GM21825 (cell line): ENCODE measurements around the gene PLEKHA1.
A peak's percentile ranks its signal among the peaks of the same experiment; 100 is the strongest.

ENCODE experiments used
- ATAC-seq: cut with Tn5 transposase; IDR thresholded peaks from one replicate; pipeline ENCODE4 v1.9.1; 2021; ENCODE audit warnings: mild to moderate bottlenecking, moderate library complexity; ENCODE audit not compliant: unreplicated experiment

Gene PLEKHA1

GRCh38 chr10:122346326-122346950 lies 28.1 kb upstream of the PLEKHA1 start:
- ATAC-seq: no peak

GRCh38 chr10:122347170-122347841 lies 27.2 kb upstream of the PLEKHA1 start:
- no peak for ATAC-seq

GRCh38 chr10:122348512-122348911 lies 26.0 kb upstream of the PLEKHA1 start:
- ATAC-seq: no peak

- no peak for ATAC-seq
Measured at GRCh38 chr10:122348935-122349361, 25.6 kb upstream of the PLEKHA1 start.

GRCh38 chr10:122349758-122350369 lies 24.6 kb upstream of the PLEKHA1 start:
- ATAC-seq: no peak

GRCh38 chr10:122350893-122351292 lies 23.6 kb upstream of the PLEKHA1 start:
- ATAC-seq: no peak

GRCh38 chr10:122352817-122353525 lies 21.5 kb upstream of the PLEKHA1 start:
- ATAC-seq: no peak

GRCh38 chr10:122354383-122354782 lies 20.1 kb upstream of the PLEKHA1 start:
- ATAC-seq: no peak

- ATAC-seq: no peak
Measured at GRCh38 chr10:122357685-122358084, 16.8 kb upstream of the PLEKHA1 start.

GRCh38 chr10:122359621-122360020 lies 14.9 kb upstream of the PLEKHA1 start:
- no peak for ATAC-seq

GRCh38 chr10:122361046-122361445 lies 13.5 kb upstream of the PLEKHA1 start:
- ATAC-seq: no peak

- ATAC-seq: no peak
Measured at GRCh38 chr10:122362031-122362592, 12.4 kb upstream of the PLEKHA1 start.

GRCh38 chr10:122362621-122363020 lies 11.9 kb upstream of the PLEKHA1 start:
- no peak for ATAC-seq

GRCh38 chr10:122363311-122363710 lies 11.2 kb upstream of the PLEKHA1 start:
- no peak for ATAC-seq

- no peak for ATAC-seq
Measured at GRCh38 chr10:122363722-122364463, 10.6 kb upstream of the PLEKHA1 start.

- no peak for ATAC-seq
Measured at GRCh38 chr10:122368502-122369254, 5.8 kb upstream of the PLEKHA1 start.

- no peak for ATAC-seq
Measured at GRCh38 chr10:122373108-122373507, 1.4 kb upstream of the PLEKHA1 start.

GRCh38 chr10:122373721-122374120 lies 787 bp upstream of the PLEKHA1 start:
- no peak for ATAC-seq

- ATAC-seq: peak; percentile 53
Measured at GRCh38 chr10:122374859-122375678, 561 bp downstream of the PLEKHA1 start.
